WTC11 (cell line): ENCODE data around the gene THOC2. TPM values are rescaled to one million over a fixed set of nuclear protein-coding genes. Genes with fewer than 3 reads are reported as not detected.
"Not testable (repeated sequence)": the region's sequence is repeated elsewhere in the genome, so short reads cannot be mapped to it uniquely, and the experiment has no call there.

Experiments used
- ATAC-seq: fragments of 200-7000 bp; cut with Tn5 transposase; 2 replicates; pipeline ENCODE4 v1.10.0; 2021; ENCODE audit warnings: mild to moderate bottlenecking, moderate library complexity
- CTCF ChIA-PET: fragments of 300-600 bp; sonication (Branson Sonifier 250); formaldehyde crosslinking; loops from one replicate; lab custom pipeline; 2021; ENCODE audit warnings: antibody characterized with exemption; lab: Charles Lee
- POLR2A ChIA-PET: fragments of 350-600 bp; sonication (Branson Sonifier 250); formaldehyde crosslinking; loops from one replicate; lab custom pipeline; 2021; ENCODE audit warnings: antibody characterized with exemption; lab: Charles Lee
- DNase-seq: peaks from one replicate; pipeline ENCODE4 v3.0.0; 2021; ENCODE audit warnings: low spot score
- H3K27ac Mint-ChIP-seq: 2 replicates; pipeline ENCODE4 v1.8.0; 2021; ENCODE audit warnings: mixed read lengths
- H3K27me3 Mint-ChIP-seq: 2 replicates; pipeline ENCODE4 v1.8.0; 2021; ENCODE audit warnings: low read depth, mild to moderate bottlenecking, moderate library complexity, mixed read lengths
- H3K36me3 Mint-ChIP-seq: 2 replicates; pipeline ENCODE4 v1.8.0; 2021; ENCODE audit warnings: mixed read lengths
- H3K4me1 Mint-ChIP-seq: 2 replicates; pipeline ENCODE4 v1.8.0; 2022; ENCODE audit warnings: mixed read lengths
- H3K4me3 Mint-ChIP-seq: 2 replicates; pipeline ENCODE4 v1.8.0; 2021; ENCODE audit warnings: mild to moderate bottlenecking, moderate library complexity, mixed read lengths
- H3K9me3 Mint-ChIP-seq: 2 replicates; pipeline ENCODE4 v1.8.0; 2021; ENCODE audit warnings: mixed read lengths
- AR ChIP-seq: fragments of 250-450 bp; sonication (Bioruptor Pico); IDR thresholded peaks from 2 replicates; pipeline ENCODE4 v1.9.0; 2021; ENCODE audit warnings: mild to moderate bottlenecking
- ATF1 ChIP-seq: sonication (generic); formaldehyde crosslinking; IDR thresholded peaks from 2 replicates; pipeline ENCODE4 v1.8.1; 2023; ENCODE audit warnings: mild to moderate bottlenecking, moderate library complexity, missing genetic modification reagents
- CBFB ChIP-seq: sonication (generic); formaldehyde crosslinking; IDR thresholded peaks from 2 replicates; pipeline ENCODE4 v1.8.1; 2022; ENCODE audit warnings: mild to moderate bottlenecking, low read depth, missing genetic modification reagents
- CREB1 ChIP-seq: sonication (generic); formaldehyde crosslinking; IDR thresholded peaks from 2 replicates; pipeline ENCODE4 v1.8.0; 2023; ENCODE audit warnings: mild to moderate bottlenecking, missing genetic modification reagents
- CTCF ChIP-seq: fragments of 200-600 bp; IDR thresholded peaks from 2 replicates; pipeline ENCODE4 v1.8.0; 2022; ENCODE audit warnings: antibody characterized with exemption
- E2F4 ChIP-seq: sonication (generic); formaldehyde crosslinking; IDR thresholded peaks from 2 replicates; pipeline ENCODE4 v1.8.1; 2022; ENCODE audit warnings: low read depth, mild to moderate bottlenecking, moderate library complexity, missing genetic modification reagents, borderline replicate concordance
- ELF4 ChIP-seq: sonication (generic); formaldehyde crosslinking; IDR thresholded peaks from 2 replicates; pipeline ENCODE4 v1.8.1; 2022; ENCODE audit warnings: low read depth, mild to moderate bottlenecking, moderate library complexity, missing genetic modification reagents
- ETV6 ChIP-seq: sonication (generic); formaldehyde crosslinking; IDR thresholded peaks from 2 replicates; pipeline ENCODE4 v1.8.1; 2022; ENCODE audit warnings: mild to moderate bottlenecking, missing genetic modification reagents
- FOXP4 ChIP-seq: sonication (generic); formaldehyde crosslinking; IDR thresholded peaks from 2 replicates; pipeline ENCODE4 v1.8.0; 2022; ENCODE audit warnings: mild to moderate bottlenecking, missing genetic modification reagents
- OVOL2 ChIP-seq: fragments of 250-450 bp; sonication (Bioruptor Pico); IDR thresholded peaks from 2 replicates; pipeline ENCODE4 v1.9.0; 2021; ENCODE audit warnings: mild to moderate bottlenecking, borderline replicate concordance
- PRRX2 ChIP-seq: fragments of 250-450 bp; sonication (Bioruptor Pico); IDR thresholded peaks from 2 replicates; pipeline ENCODE4 v1.8.0; 2021; ENCODE audit warnings: mild to moderate bottlenecking
- ZNF219 ChIP-seq: sonication (generic); formaldehyde crosslinking; IDR thresholded peaks from 2 replicates; pipeline ENCODE4 v1.8.0; 2023; ENCODE audit warnings: missing genetic modification reagents, mild to moderate bottlenecking, borderline replicate concordance
- ZNF396 ChIP-seq: fragments of 250-450 bp; sonication (Bioruptor Pico); IDR thresholded peaks from 2 replicates; pipeline ENCODE4 v1.8.0; 2021; ENCODE audit warnings: mild to moderate bottlenecking, moderate library complexity, borderline replicate concordance
- ZNF425 ChIP-seq: fragments of 250-450 bp; sonication (Bioruptor Pico); conservative IDR thresholded peaks from 2 replicates; pipeline ENCODE4 v1.9.0; 2021; ENCODE audit warnings: mild to moderate bottlenecking
- ZSCAN18 ChIP-seq: fragments of 250-450 bp; sonication (Bioruptor Pico); IDR thresholded peaks from 2 replicates; pipeline ENCODE4 v2.1.2; 2022; ENCODE audit warnings: mild to moderate bottlenecking, moderate library complexity
- total RNA-seq: library from RNA; stranded (reverse); gene quantifications from 3 replicates; pipeline ENCODE4 v1.2.3, GENCODE V29; 2021

THOC2 gene
- total RNA-seq, 1 experiment from 2014 or later: 66.1 TPM

GRCh38 chrX:123732670-123733363 is at the start of gene THOC2 (continued):
- no peak for TF ChIP-seq AR (CRISPR knock-in tag)
- TF ChIP-seq CBFB (CRISPR knock-in tag): no peak
- TF ChIP-seq CREB1 (CRISPR knock-in tag): no peak
- TF ChIP-seq ZNF396 (CRISPR knock-in tag): no peak
- TF ChIP-seq ETV6 (CRISPR knock-in tag): 0 out of 2 replicates have a peak, but pooled peaks have one; percentile 19
- TF ChIP-seq OVOL2: no peak
- TF ChIP-seq CTCF: no peak
- TF ChIP-seq PRRX2: no peak
- no peak for TF ChIP-seq ZNF219 (CRISPR knock-in tag)
- no peak for TF ChIP-seq ZNF425 (CRISPR knock-in tag)
- TF ChIP-seq ATF1: 0 out of 2 replicates have a peak, but pooled peaks have one; percentile 23
- no peak for TF ChIP-seq ELF4 (CRISPR knock-in tag)
- no peak for TF ChIP-seq ZSCAN18 (CRISPR knock-in tag)

- DNase-seq, H3K27ac Mint-ChIP-seq, H3K4me1 Mint-ChIP-seq, H3K36me3 Mint-ChIP-seq, H3K27me3 Mint-ChIP-seq, H3K9me3 Mint-ChIP-seq, POLR2A ChIA-PET, H3K4me3 Mint-ChIP-seq, ATAC-seq: not testable (repeated sequence)
- CTCF ChIA-PET: interaction anchor here (0.7 kb wide), 1 partner anchor 53 kb away, joined by 3 read pairs; no protein-coding TSS in a partner anchor
These were observed 48.9 kb upstream of the THOC2 start for GRCh38 chrX:123781786-123782185.

GRCh38 chrX:123779908-123780396 is 47.1 kb upstream of the THOC2 start:
- TF ChIP-seq FOXP4 (CRISPR knock-in tag): no peak
- TF ChIP-seq E2F4 (CRISPR knock-in tag): no peak
- DNase-seq (no peak), ATAC-seq (no peak)
- POLR2A ChIA-PET: no interaction called here
- H3K27me3 Mint-ChIP-seq: no peaks in the 10 kb centered on the region
- no peak overlapping the region for H3K27ac Mint-ChIP-seq
- CTCF ChIA-PET: no interaction called here
- H3K4me1 Mint-ChIP-seq: peaks cover 9% of the 10 kb centered on the region; the same call in 1 of the 2 replicates
- H3K9me3 Mint-ChIP-seq: no peaks in the 10 kb centered on the region
- no peak overlapping the region for H3K4me3 Mint-ChIP-seq
- H3K36me3 Mint-ChIP-seq: no peaks in the 10 kb centered on the region
